Kidney (tissue), 14 donors: ENCODE data around the gene NARS2. TPM values are rescaled to one million over a fixed set of nuclear protein-coding genes. Genes with fewer than 3 reads are reported as not detected.

Source experiments
- DNase-seq, 5 donors: peaks; one replicate each; pipeline ENCODE4 v3.0.0-alpha.2; 2013 to 2020
- FAIRE-seq: peaks from 2 replicates; lab custom pipeline; 2012; peaks lifted over from hg19 to GRCh38; lab: Jason Lieb, UNC
- H3K27ac ChIP-seq, 2 donors: one replicate each; pipeline ENCODE4 v1.7.0; 2013; ENCODE audit warnings: low read depth in 2 of 2, low read length in 2 of 2, inconsistent platforms in 1 of 2
- H3K27me3 ChIP-seq: one replicate; pipeline ENCODE4 v1.7.1; 2013; ENCODE audit warnings: low read length, inconsistent platforms; ENCODE audit not compliant: control insufficient read depth, insufficient read depth
- H3K36me3 ChIP-seq, 3 donors: one replicate each; pipeline versions ENCODE4 v1.7.0 to v1.7.1; 2013; ENCODE audit warnings: low read length in 3 of 3, control low read depth in 1 of 3, inconsistent platforms in 1 of 3; ENCODE audit not compliant: insufficient read depth in 3 of 3, control insufficient read depth in 2 of 3
- H3K4me1 ChIP-seq, 3 donors: one replicate each; pipeline versions ENCODE4 v1.7.0 to v1.7.1; 2013; ENCODE audit warnings: low read length in 3 of 3, inconsistent platforms in 1 of 3, low read depth in 1 of 3; ENCODE audit not compliant: control insufficient read depth in 2 of 3, insufficient read depth in 2 of 3
- H3K4me3 ChIP-seq, 3 donors: one replicate each; pipeline versions ENCODE4 v1.7.0 to v1.8.1; 2013; ENCODE audit warnings: low read length in 3 of 3, control low read depth in 1 of 3, inconsistent platforms in 1 of 3
- H3K9ac ChIP-seq, 3 donors: one replicate each; pipeline versions ENCODE4 v1.7.0 to v1.7.1; 2013; ENCODE audit warnings: low read length in 3 of 3, control low read depth in 1 of 3, inconsistent platforms in 1 of 3
- H3K9me3 ChIP-seq, 3 donors: one replicate each; pipeline versions ENCODE4 v1.7.0 to v1.7.1; 2013; ENCODE audit warnings: low read length in 3 of 3, control low read depth in 1 of 3, inconsistent platforms in 1 of 3; ENCODE audit not compliant: control insufficient read depth in 2 of 3, insufficient read depth in 1 of 3
- intact Hi-C: fragments of 100-400 bp; cut with DNase I; formaldehyde crosslinking; loops from one replicate; pipeline ENCODE4 v1.11.1; 2022
- polyA plus RNA-seq: library from polyadenylated mRNA; stranded (reverse); fragments of 350-450 nt; fragmentation: Illumina TruSeq; extraction: RNeasy Lipid Tissue Mini Kit (QIAGEN cat#74804); gene quantifications from one replicate; pipeline ENCODE4 v1.2.3, GENCODE V29; 2014; ENCODE audit warnings: low read depth, low replicate concordance; ENCODE audit not compliant: insufficient read depth
- total RNA-seq: library from RNA; stranded (reverse); fragmentation: NEBNext Ultra II Directional; extraction: Animal tissue kit (Norgen Biotek cat#: 25700); gene quantifications from one replicate; pipeline ENCODE4 v1.2.1, GENCODE V29; 2021
- TF ChIP-seq, protein P1 (sequence below): IDR thresholded peaks from 3 replicates; pipeline ENCODE4 v1.5.1; 2012; ENCODE audit warnings: mild to moderate bottlenecking, moderate library complexity, borderline replicate concordance; ENCODE audit not compliant: insufficient read depth; ENCODE audit errors: extremely low read depth
- donor health status: control.
- donor health status: control.
- donor health status: control.
- donor health status: control.
- donor health status: control.
- donor health status: DM: yes; HTN: yes; CAD: no.
- donor health status: Normal renal cell carcinoma (clear cell type).

NARS2 gene
- total and polyA plus RNA-seq, 2 donors from 2014 or later: 13.0 to 13.2 TPM

DNA sequence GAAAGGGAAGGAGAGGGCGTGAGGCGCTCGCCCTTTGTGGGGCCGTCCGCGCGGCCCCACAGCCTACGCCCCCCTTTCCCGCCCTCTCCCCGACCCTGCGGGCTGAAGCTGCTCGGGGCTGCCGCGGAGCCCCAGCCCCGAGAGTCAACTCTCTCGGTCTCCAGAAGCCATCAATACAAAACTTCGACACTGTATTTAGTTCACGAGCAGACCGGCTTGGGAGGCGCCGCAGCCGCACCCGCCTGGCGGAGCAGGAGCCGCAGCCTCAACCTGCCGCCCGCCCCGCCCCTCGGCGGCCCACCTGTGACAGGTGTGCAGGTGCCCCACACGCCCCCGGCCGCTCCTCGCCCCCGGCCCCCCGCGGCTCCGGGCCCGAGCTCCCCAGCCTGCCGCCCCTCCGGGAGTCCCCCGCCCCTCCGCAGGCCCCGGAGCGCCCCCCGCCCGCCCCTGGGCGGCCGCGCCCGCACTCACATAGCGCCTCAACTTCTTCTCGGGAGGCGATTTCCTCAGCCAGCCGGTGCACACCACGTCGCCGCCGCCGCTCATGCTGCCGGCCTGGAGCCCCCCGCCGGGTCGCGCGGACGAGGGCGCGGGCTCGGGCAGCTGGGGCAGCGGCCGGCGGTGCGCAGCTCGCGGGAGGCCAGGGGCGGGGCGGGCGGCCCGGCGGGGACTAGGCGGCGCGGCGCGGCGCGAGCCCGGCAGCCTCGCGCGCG lies 157.3 kb downstream of the NARS2 start, which contains the start of gene GAB2:
Gene GAB2, minus strand, starts transcription at position 646 of the 713 bp plus-strand sequence. Its CDS starts 100 bp downstream, at position 546.
- TF ChIP-seq, protein P1, sequence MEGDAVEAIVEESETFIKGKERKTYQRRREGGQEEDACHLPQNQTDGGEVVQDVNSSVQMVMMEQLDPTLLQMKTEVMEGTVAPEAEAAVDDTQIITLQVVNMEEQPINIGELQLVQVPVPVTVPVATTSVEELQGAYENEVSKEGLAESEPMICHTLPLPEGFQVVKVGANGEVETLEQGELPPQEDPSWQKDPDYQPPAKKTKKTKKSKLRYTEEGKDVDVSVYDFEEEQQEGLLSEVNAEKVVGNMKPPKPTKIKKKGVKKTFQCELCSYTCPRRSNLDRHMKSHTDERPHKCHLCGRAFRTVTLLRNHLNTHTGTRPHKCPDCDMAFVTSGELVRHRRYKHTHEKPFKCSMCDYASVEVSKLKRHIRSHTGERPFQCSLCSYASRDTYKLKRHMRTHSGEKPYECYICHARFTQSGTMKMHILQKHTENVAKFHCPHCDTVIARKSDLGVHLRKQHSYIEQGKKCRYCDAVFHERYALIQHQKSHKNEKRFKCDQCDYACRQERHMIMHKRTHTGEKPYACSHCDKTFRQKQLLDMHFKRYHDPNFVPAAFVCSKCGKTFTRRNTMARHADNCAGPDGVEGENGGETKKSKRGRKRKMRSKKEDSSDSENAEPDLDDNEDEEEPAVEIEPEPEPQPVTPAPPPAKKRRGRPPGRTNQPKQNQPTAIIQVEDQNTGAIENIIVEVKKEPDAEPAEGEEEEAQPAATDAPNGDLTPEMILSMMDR: no peak
- DNase-seq: peak in 3 of 5 donors; percentile 46 to 88 (median 84)
- H3K4me1 ChIP-seq: peaks cover 7 to 19% (median 19%) of the 10 kb centered on the region in 3 donors

DNA sequence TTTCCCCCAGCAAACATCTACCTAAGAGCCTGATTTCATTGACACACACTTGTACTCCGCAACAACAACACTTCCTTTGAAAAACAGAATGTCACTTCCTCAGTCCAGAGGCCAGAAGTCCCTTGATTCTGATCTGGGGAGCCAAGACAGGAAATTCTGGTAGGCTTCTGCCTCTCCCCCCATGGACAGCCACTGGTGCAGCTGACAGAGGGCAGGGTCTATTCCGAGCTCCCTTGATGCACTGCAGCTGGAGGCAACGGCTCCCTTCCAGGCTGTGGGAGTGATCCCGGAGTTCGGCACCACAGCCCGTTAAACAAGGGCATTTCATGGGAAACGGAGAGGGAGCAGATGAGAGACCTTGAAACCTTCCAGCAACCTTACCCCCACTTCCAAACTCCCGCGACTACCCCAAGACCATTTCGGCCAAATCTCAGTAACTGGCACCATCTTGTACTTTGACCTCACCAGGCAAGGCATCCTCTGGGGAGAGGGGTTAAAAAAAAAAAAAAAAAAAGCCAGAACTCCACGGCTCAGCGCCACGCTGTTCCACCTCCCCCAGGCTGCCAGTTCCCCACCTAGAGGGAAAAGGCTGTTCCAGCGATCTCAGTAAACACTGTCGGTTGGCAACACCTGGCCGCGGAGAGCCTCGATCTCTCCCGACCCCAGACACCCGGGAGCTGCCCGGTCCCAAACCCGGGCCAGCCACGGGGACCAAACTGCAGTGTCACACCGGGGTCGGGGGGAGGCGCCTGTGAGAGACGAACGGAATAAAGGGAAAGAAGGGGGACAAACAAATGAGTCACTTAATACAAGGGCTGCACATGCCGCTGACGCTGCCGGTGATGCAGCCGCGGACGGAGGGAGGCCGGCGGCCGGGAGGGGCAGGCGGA lies 158.1 kb downstream of the NARS2 start:
- TF ChIP-seq, protein P1: peak; percentile 22
- intact Hi-C loops: no loop called here
- Histone ChIP-seq H3K9me3 (no peaks in the 10 kb centered on the region), H3K36me3 (no peaks in the 10 kb centered on the region), H3K27me3 (no peaks in the 10 kb centered on the region), H3K4me1 (peaks cover 7 to 19% (median 19%) of the 10 kb centered on the region in 3 donors), H3K27ac (peak overlapping the region; percentile 91 to 96), H3K4me3 (peak overlapping the region; percentile 64 to 78 (median 66)), H3K9ac (peak overlapping the region; percentile 40 to 79 (median 79))
- peak; percentile 88 to 95 (median 93) for DNase-seq
- FAIRE-seq: no peak

More for the DNA sequence above, 157.3 kb downstream of the NARS2 start, which contains the start of gene GAB2:
- H3K27ac ChIP-seq: peak within 1 kb of the TSS; percentile 91 to 96
- no peaks in the 10 kb centered on the region for H3K36me3 ChIP-seq
- no peak for FAIRE-seq
- peak within 1 kb of the TSS; percentile 67 to 92 (median 79) for H3K9ac ChIP-seq
- H3K9me3 ChIP-seq: no peaks in the 10 kb centered on the region
- no peaks in the 10 kb centered on the region for H3K27me3 ChIP-seq
- intact Hi-C loops: no loop called here
- H3K4me3 ChIP-seq: peak within 1 kb of the TSS; percentile 69 to 80 (median 78)

DNA sequence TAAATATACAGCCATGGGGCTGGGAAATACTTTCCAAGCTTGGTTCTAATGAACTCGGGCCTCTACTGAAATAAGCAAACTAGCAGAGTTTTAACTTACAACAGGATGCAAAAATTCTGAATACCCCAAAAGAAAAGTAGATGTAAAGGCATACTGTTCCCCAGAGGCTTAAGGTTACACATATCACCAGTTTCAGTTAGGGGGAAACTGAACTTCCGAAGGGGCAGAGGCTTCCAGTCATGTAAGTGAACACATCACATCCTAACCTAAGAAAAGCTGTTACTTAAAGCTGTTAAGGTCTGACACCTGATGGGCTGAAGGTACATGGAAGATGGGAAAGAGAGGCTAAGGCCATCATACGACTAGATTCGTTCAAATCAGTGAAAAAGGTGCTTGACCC lies 159.3 kb downstream of the NARS2 start:
- Histone ChIP-seq H3K9me3 (no peaks in the 10 kb centered on the region), H3K9ac (no peak overlapping the region), H3K4me1 (peaks cover 5 to 19% (median 13%) of the 10 kb centered on the region in 3 donors), H3K27me3 (no peaks in the 10 kb centered on the region), H3K27ac (no peak overlapping the region), H3K4me3 (no peak overlapping the region), H3K36me3 (no peaks in the 10 kb centered on the region)
- no peak for DNase-seq
- intact Hi-C loops: no loop called here
- FAIRE-seq: no peak
- TF ChIP-seq, protein P1: no peak
